Cardiac muscle cell (in vitro differentiated cells and primary cell): ENCODE data around the gene PSRC1. TPM values are rescaled to one million over a fixed set of nuclear protein-coding genes. Genes with fewer than 3 reads are reported as not detected.
A peak's percentile ranks its signal among the peaks of the same experiment; 100 is the strongest.

Experiments used
- DNase-seq, 2 donors: peaks; one replicate each; pipeline versions ENCODE4 v3.0.0 to v3.0.0-alpha.2; 2010 to 2017; ENCODE audit warnings: low read depth in 1 of 2, low spot score in 1 of 2
- H3K27ac ChIP-seq: fragments of 200-600 bp; sonication (generic); 2 replicates; pipeline ENCODE4 v1.5.1; 2016
- H3K27me3 ChIP-seq: fragments of 200-600 bp; sonication (generic); 2 replicates; pipeline ENCODE4 v1.6.0; 2016; ENCODE audit warnings: control low read depth
- H3K36me3 ChIP-seq: fragments of 200-600 bp; sonication (generic); 2 replicates; pipeline ENCODE4 v1.5.1; 2016; ENCODE audit warnings: control low read depth
- H3K4me1 ChIP-seq: fragments of 200-600 bp; sonication (generic); 2 replicates; pipeline ENCODE4 v1.8.1; 2017; ENCODE audit warnings: low read depth, mild to moderate bottlenecking, mixed run types
- H3K4me3 ChIP-seq: fragments of 200-600 bp; sonication (generic); 2 replicates; pipeline ENCODE4 v1.5.1; 2016; ENCODE audit warnings: mild to moderate bottlenecking
- H3K9me3 ChIP-seq: fragments of 200-600 bp; sonication (generic); 2 replicates; pipeline ENCODE4 v1.5.1; 2017; ENCODE audit warnings: low read depth, mild to moderate bottlenecking, control low read depth
- CTCF ChIP-seq: IDR thresholded peaks from 2 replicates; pipeline ENCODE4 v1.5.1; 2012; ENCODE audit warnings: low read depth, mild to moderate bottlenecking, low read length
- polyA plus RNA-seq: library from polyadenylated mRNA; unstranded; fragments of >200 nt; fragmentation: Nextera tagmentation; extraction: Ambion mirVana; gene quantifications from 2 replicates; pipeline ENCODE4 v1.2.1, GENCODE V29; 2016
- total RNA-seq: library from RNA; depleted of rRNA; stranded (reverse); fragments of >200 nt; gene quantifications from 2 replicates; pipeline ENCODE4 v1.2.3, GENCODE V29; 2016

The PSRC1 gene
- total and polyA plus RNA-seq, 2 experiments from 2014 or later, result 13.4 to 41.8 TPM

GRCh38 chr1:109241841-109242345 is 41.1 kb downstream of the PSRC1 start:
- H3K9me3 ChIP-seq, result no peaks in the 10 kb centered on the region
- peak in 1 of 2 donors; percentile 15 for DNase-seq
- no peak for TF ChIP-seq CTCF
- peaks cover 8% of the 10 kb centered on the region for H3K36me3 ChIP-seq
- no peak overlapping the region for H3K27ac ChIP-seq
- H3K27me3 ChIP-seq, result no peaks in the 10 kb centered on the region
- H3K4me1 ChIP-seq, result peaks cover 6% of the 10 kb centered on the region
- H3K4me3 ChIP-seq, result no peak overlapping the region

GRCh38 chr1:109241344-109241743 is 41.6 kb downstream of the PSRC1 start:
- DNase-seq, result peak in 1 of 2 donors; percentile 3
- H3K4me3 ChIP-seq, result no peak overlapping the region
- peaks cover 11% of the 10 kb centered on the region for H3K36me3 ChIP-seq
- TF ChIP-seq CTCF, result no peak
- H3K4me1 ChIP-seq, result peaks cover 6% of the 10 kb centered on the region
- H3K9me3 ChIP-seq, result no peaks in the 10 kb centered on the region
- H3K27ac ChIP-seq, result no peak overlapping the region
- H3K27me3 ChIP-seq, result no peaks in the 10 kb centered on the region

- Histone ChIP-seq H3K27ac (no peak overlapping the region), H3K9me3 (no peaks in the 10 kb centered on the region), H3K27me3 (no peaks in the 10 kb centered on the region), H3K4me1 (peaks cover 6% of the 10 kb centered on the region), H3K4me3 (no peak overlapping the region), H3K36me3 (peaks cover 20% of the 10 kb centered on the region)
- TF ChIP-seq CTCF, result no peak
- peak in 1 of 2 donors; percentile 76 for DNase-seq
Measured at GRCh38 chr1:109240158-109241152, 42.5 kb downstream of the PSRC1 start.

GRCh38 chr1:109239409-109240068 is 43.4 kb downstream of the PSRC1 start:
- no peaks in the 10 kb centered on the region for H3K9me3 ChIP-seq
- no peak overlapping the region for H3K4me3 ChIP-seq
- H3K27me3 ChIP-seq, result no peaks in the 10 kb centered on the region
- H3K4me1 ChIP-seq, result peaks cover 6% of the 10 kb centered on the region
- no peak overlapping the region for H3K27ac ChIP-seq
- peaks cover 29% of the 10 kb centered on the region for H3K36me3 ChIP-seq
- peak; percentile 41 to 67 for DNase-seq
- peak; percentile 62 for TF ChIP-seq CTCF

- no peak for TF ChIP-seq CTCF
- no peak for DNase-seq
- peaks cover 31% of the 10 kb centered on the region for H3K36me3 ChIP-seq
- peaks cover 6% of the 10 kb centered on the region for H3K4me1 ChIP-seq
- H3K9me3 ChIP-seq, result no peaks in the 10 kb centered on the region
- no peak overlapping the region for H3K4me3 ChIP-seq
- no peak overlapping the region for H3K27ac ChIP-seq
- no peaks in the 10 kb centered on the region for H3K27me3 ChIP-seq
Measured at GRCh38 chr1:109239047-109239408, 43.9 kb downstream of the PSRC1 start.
